K562 (cell line): ENCODE measurements around the gene STK24. TPM values are rescaled to one million over a fixed set of nuclear protein-coding genes. Genes with fewer than 3 reads are reported as not detected.

ENCODE experiments used
- ARID1B ChIP-seq: fragments of 450-650 bp; IDR thresholded peaks from 2 replicates; pipeline ENCODE4 v1.6.1; 2016; ENCODE audit warnings: antibody characterized with exemption, mild to moderate bottlenecking, inconsistent platforms
- BHLHE40 ChIP-seq: IDR thresholded peaks from 2 replicates; pipeline ENCODE4 v1.6.1; 2011; ENCODE audit warnings: low read length, improper control_type of control experiment
- GATA2 ChIP-seq: sonication (generic); formaldehyde crosslinking; IDR thresholded peaks from 2 replicates; pipeline ENCODE4 v1.4.0; 2020; ENCODE audit warnings: mild to moderate bottlenecking, missing genetic modification reagents
- KLF10 ChIP-seq: fragments of 250-450 bp; sonication (Bioruptor Pico); IDR thresholded peaks from 2 replicates; pipeline ENCODE4 v1.6.1; 2021; ENCODE audit warnings: matching md5 sums
- NCOR1 ChIP-seq: fragments of 450-650 bp; IDR thresholded peaks from 2 replicates; pipeline ENCODE4 v1.6.1; 2016; ENCODE audit warnings: mild to moderate bottlenecking, moderate library complexity
- NFE2 ChIP-seq: IDR thresholded peaks from 2 replicates; pipeline ENCODE4 v1.6.1; 2014; ENCODE audit warnings: antibody characterized with exemption, low read depth
- POLR2A ChIP-seq: fragments of 450-650 bp; conservative IDR thresholded peaks from 2 replicates; pipeline ENCODE4 v1.6.1; 2016
- YY1 ChIP-seq, 3 experiments: IDR thresholded peaks; 2 replicates each; pipeline ENCODE4 v1.6.1; 2011; ENCODE audit warnings: low read length in 2 of 3, mild to moderate bottlenecking in 2 of 3, moderate library complexity in 2 of 3, borderline replicate concordance in 1 of 3, control low read depth in 1 of 3, low read depth in 1 of 3; ENCODE audit not compliant: insufficient read depth in 3 of 3, insufficient replicate concordance in 2 of 3, control insufficient read depth in 1 of 3, insufficient read length in 1 of 3; ENCODE audit errors: extremely low read depth in 1 of 3
- ZNF41 ChIP-seq: fragments of 250-450 bp; sonication (Bioruptor Pico); conservative IDR thresholded peaks from 2 replicates; pipeline ENCODE4 v1.4.0; 2020; ENCODE audit warnings: mild to moderate bottlenecking
- polyA plus RNA-seq, 8 experiments: library from polyadenylated mRNA; depleted of rRNA in 4 of 8; stranded (reverse) in 5 of 8; unstranded in 3 of 8; fragments of >200 nt; fragmentation: Nextera tagmentation in 2 of 8; fragmentation: Illumina TruSeq in 1 of 8; extraction: Ambion mirVana in 2 of 8; extraction: Trizol in 1 of 8; gene quantifications; 2 replicates each; pipeline versions ENCODE4 v1.2.1 to v1.2.3, GENCODE V29; 2011 to 2014; ENCODE audit warnings: inconsistent platforms in 1 of 8, missing spikeins in 1 of 8
- total RNA-seq, 7 experiments: library from RNA; depleted of rRNA in 6 of 7; stranded (reverse); fragments of >200 nt in 6 of 7; fragmentation: Illumina TruSeq in 2 of 7; extraction: Trizol in 2 of 7; gene quantifications; 2 replicates each; pipeline versions ENCODE4 v1.2.1 to v1.2.3, GENCODE V29; 2011 to 2021; ENCODE audit warnings: low replicate concordance in 1 of 7
- TF ChIP-seq, protein P1 (sequence below), 2 experiments: fragments of 200-800 bp in 1 of 2; sonication (Bioruptor generic) in 1 of 2; sonication (generic) in 1 of 2; formaldehyde crosslinking in 1 of 2; IDR thresholded peaks in 1 of 2; conservative IDR thresholded peaks in 1 of 2; 2 replicates each; pipeline versions ENCODE4 v1.5.0 to v1.6.1; 2016 to 2020; ENCODE audit warnings: missing compliant biosample characterization in 1 of 2, missing genetic modification characterization in 1 of 2, missing genetic modification reagents in 1 of 2
- TF ChIP-seq, protein P2 (sequence below), 2 experiments: fragments of 450-650 bp; IDR thresholded peaks; 2 replicates each; pipeline ENCODE4 v1.6.1; 2016
- TF ChIP-seq, protein P3 (sequence below): sonication (generic); formaldehyde crosslinking; IDR thresholded peaks from 2 replicates; pipeline ENCODE4 v1.8.1; 2022; ENCODE audit warnings: missing genetic modification reagents
- TF ChIP-seq, protein P4 (sequence below): fragments of 450-650 bp; formaldehyde crosslinking; IDR thresholded peaks from 2 replicates; pipeline ENCODE4 v1.4.0; 2022; ENCODE audit warnings: missing genetic modification characterization
- TF ChIP-seq, protein P5 (sequence below): sonication (generic); formaldehyde crosslinking; IDR thresholded peaks from 2 replicates; pipeline ENCODE4 v1.8.0; 2023; ENCODE audit warnings: missing genetic modification reagents, mild to moderate bottlenecking, borderline replicate concordance

STK24 gene
- total and polyA plus RNA-seq, 9 of the 15 experiments (the other 6 are each of a cell fraction or from before 2014, with no cell fraction given) = 3.8 to 78.4 (median 28.2) TPM

DNA sequence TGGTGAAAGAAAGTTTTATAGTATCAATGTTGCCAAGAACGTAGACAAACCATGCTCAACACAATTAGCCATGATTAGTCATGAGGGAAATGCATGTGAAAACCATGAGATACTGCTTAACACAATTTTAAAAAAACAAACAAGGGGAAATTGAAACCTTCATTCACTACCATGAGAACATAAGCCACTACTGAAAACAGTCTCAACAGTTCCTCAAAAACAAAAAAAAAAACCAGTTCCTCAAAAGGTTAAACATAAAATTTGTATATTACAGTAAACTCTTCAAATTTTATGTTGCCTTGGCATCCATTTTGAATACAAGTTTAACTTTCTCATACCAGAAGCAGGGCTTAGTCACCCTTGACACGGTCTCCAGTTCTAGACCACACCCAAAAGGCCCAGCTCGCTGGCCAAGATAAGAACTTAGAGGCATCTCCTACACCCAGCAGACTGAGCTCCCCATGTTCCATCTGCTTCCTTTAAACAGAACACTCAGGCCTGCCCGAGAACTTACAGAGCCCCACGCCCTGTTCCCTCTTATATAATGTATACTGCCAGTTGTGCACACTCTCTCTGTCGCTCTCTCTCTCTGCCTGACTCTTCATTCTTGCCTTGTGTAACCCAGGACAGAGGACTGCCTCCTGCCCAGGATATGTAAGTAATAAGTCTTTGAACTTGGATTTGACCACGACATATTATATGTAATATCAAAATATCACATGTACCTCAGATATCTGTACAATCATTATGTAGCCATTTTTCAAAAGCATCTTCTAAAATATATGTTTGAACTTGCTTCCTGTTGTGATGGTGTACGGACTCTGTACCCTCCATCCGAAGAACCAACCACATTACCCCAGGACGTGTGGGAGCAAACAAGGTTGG, 67.4 kb downstream of the STK24 start (continued):
- TF ChIP-seq, protein P1, sequence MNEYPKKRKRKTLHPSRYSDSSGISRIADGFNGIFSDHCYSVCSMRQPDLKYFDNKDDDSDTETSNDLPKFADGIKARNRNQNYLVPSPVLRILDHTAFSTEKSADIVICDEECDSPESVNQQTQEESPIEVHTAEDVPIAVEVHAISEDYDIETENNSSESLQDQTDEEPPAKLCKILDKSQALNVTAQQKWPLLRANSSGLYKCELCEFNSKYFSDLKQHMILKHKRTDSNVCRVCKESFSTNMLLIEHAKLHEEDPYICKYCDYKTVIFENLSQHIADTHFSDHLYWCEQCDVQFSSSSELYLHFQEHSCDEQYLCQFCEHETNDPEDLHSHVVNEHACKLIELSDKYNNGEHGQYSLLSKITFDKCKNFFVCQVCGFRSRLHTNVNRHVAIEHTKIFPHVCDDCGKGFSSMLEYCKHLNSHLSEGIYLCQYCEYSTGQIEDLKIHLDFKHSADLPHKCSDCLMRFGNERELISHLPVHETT (CRISPR knock-in tag; conservative IDR thresholded peaks at IDR 0.05 in 1 of 2, IDR thresholded peaks at IDR 0.05 in 1 of 2) = peak in 1 of 2 experiments; percentile 82; a peak in 2 of 4 replicates
- TF ChIP-seq BHLHE40 = 0 out of 2 replicates have a peak, but pooled peaks have one; percentile 15
- peak; percentile 57; the same call in 1 of the 2 replicates for TF ChIP-seq POLR2A
- peak; percentile 91 for TF ChIP-seq ARID1B
- TF ChIP-seq NCOR1 = peak; percentile 86
- TF ChIP-seq NFE2 = peak; percentile 39; the same call in 1 of the 2 replicates
- TF ChIP-seq KLF10 (CRISPR knock-in tag) = no peak
- TF ChIP-seq, protein P2, sequence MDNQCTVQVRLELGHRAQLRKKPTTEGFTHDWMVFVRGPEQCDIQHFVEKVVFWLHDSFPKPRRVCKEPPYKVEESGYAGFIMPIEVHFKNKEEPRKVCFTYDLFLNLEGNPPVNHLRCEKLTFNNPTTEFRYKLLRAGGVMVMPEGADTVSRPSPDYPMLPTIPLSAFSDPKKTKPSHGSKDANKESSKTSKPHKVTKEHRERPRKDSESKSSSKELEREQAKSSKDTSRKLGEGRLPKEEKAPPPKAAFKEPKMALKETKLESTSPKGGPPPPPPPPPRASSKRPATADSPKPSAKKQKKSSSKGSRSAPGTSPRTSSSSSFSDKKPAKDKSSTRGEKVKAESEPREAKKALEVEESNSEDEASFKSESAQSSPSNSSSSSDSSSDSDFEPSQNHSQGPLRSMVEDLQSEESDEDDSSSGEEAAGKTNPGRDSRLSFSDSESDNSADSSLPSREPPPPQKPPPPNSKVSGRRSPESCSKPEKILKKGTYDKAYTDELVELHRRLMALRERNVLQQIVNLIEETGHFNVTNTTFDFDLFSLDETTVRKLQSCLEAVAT (IDR thresholded peaks at IDR 0.05) = peak in 1 of 2 experiments; percentile 53; a peak in 1 of 4 replicates
- TF ChIP-seq GATA2 = peak; percentile 72
- TF ChIP-seq, protein P3, sequence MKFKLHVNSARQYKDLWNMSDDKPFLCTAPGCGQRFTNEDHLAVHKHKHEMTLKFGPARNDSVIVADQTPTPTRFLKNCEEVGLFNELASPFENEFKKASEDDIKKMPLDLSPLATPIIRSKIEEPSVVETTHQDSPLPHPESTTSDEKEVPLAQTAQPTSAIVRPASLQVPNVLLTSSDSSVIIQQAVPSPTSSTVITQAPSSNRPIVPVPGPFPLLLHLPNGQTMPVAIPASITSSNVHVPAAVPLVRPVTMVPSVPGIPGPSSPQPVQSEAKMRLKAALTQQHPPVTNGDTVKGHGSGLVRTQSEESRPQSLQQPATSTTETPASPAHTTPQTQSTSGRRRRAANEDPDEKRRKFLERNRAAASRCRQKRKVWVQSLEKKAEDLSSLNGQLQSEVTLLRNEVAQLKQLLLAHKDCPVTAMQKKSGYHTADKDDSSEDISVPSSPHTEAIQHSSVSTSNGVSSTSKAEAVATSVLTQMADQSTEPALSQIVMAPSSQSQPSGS = no peak
- TF ChIP-seq, protein P4, sequence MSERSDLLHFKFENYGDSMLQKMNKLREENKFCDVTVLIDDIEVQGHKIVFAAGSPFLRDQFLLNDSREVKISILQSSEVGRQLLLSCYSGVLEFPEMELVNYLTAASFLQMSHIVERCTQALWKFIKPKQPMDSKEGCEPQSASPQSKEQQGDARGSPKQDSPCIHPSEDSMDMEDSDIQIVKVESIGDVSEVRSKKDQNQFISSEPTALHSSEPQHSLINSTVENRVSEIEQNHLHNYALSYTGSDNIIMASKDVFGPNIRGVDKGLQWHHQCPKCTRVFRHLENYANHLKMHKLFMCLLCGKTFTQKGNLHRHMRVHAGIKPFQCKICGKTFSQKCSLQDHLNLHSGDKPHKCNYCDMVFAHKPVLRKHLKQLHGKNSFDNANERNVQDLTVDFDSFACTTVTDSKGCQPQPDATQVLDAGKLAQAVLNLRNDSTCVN (CRISPR knock-in tag) = no peak
- TF ChIP-seq, protein P5, sequence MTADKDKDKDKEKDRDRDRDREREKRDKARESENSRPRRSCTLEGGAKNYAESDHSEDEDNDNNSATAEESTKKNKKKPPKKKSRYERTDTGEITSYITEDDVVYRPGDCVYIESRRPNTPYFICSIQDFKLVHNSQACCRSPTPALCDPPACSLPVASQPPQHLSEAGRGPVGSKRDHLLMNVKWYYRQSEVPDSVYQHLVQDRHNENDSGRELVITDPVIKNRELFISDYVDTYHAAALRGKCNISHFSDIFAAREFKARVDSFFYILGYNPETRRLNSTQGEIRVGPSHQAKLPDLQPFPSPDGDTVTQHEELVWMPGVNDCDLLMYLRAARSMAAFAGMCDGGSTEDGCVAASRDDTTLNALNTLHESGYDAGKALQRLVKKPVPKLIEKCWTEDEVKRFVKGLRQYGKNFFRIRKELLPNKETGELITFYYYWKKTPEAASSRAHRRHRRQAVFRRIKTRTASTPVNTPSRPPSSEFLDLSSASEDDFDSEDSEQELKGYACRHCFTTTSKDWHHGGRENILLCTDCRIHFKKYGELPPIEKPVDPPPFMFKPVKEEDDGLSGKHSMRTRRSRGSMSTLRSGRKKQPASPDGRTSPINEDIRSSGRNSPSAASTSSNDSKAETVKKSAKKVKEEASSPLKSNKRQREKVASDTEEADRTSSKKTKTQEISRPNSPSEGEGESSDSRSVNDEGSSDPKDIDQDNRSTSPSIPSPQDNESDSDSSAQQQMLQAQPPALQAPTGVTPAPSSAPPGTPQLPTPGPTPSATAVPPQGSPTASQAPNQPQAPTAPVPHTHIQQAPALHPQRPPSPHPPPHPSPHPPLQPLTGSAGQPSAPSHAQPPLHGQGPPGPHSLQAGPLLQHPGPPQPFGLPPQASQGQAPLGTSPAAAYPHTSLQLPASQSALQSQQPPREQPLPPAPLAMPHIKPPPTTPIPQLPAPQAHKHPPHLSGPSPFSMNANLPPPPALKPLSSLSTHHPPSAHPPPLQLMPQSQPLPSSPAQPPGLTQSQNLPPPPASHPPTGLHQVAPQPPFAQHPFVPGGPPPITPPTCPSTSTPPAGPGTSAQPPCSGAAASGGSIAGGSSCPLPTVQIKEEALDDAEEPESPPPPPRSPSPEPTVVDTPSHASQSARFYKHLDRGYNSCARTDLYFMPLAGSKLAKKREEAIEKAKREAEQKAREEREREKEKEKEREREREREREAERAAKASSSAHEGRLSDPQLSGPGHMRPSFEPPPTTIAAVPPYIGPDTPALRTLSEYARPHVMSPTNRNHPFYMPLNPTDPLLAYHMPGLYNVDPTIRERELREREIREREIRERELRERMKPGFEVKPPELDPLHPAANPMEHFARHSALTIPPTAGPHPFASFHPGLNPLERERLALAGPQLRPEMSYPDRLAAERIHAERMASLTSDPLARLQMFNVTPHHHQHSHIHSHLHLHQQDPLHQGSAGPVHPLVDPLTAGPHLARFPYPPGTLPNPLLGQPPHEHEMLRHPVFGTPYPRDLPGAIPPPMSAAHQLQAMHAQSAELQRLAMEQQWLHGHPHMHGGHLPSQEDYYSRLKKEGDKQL = no peak
- peak in 2 of 3 experiments; percentile 61 to 80 for TF ChIP-seq YY1 (IDR thresholded peaks at IDR 0.05; ENCODE audit: borderline replicate concordance in 1 of 3, control insufficient read depth in 1 of 3, extremely low read depth in 1 of 3, insufficient read depth in 3 of 3, insufficient read length in 1 of 3, insufficient replicate concordance in 2 of 3, low read depth in 1 of 3, low read length in 2 of 3)
- no peak for TF ChIP-seq ZNF41
